Ishikawa (cell line): Measurements from ENCODE around the gene KRT33B.
A peak's percentile ranks its signal among the peaks of the same experiment; 100 is the strongest.

ENCODE experiments used
- CEBPB ChIP-seq: IDR thresholded peaks from 2 replicates; pipeline ENCODE4 v1.6.1; 2012
- EGR1 ChIP-seq: IDR thresholded peaks from 2 replicates; pipeline ENCODE4 v1.6.1; 2012
- EP300 ChIP-seq: IDR thresholded peaks from 2 replicates; pipeline ENCODE4 v1.6.1; 2012; ENCODE audit warnings: borderline replicate concordance
- FOXM1 ChIP-seq: IDR thresholded peaks from 2 replicates; pipeline ENCODE4 v1.6.1; 2012; ENCODE audit warnings: low read depth, borderline replicate concordance
- RAD21 ChIP-seq: IDR thresholded peaks from 2 replicates; pipeline ENCODE4 v1.6.1; 2012; ENCODE audit warnings: low read depth
- TAF1 ChIP-seq: IDR thresholded peaks from 2 replicates; pipeline ENCODE4 v1.6.1; 2012; ENCODE audit warnings: low read depth, mild to moderate bottlenecking
- TCF12 ChIP-seq: IDR thresholded peaks from 2 replicates; pipeline ENCODE4 v1.6.1; 2012; ENCODE audit warnings: low read depth
- TEAD4 ChIP-seq: IDR thresholded peaks from 2 replicates; pipeline ENCODE4 v1.6.1; 2012
- YY1 ChIP-seq: IDR thresholded peaks from 2 replicates; pipeline ENCODE4 v1.6.1; 2012; ENCODE audit warnings: low read depth
- TF ChIP-seq, protein P1 (sequence below): IDR thresholded peaks from 2 replicates; pipeline ENCODE4 v1.6.1; 2012; ENCODE audit warnings: low read depth, mild to moderate bottlenecking
- TF ChIP-seq, protein P2 (sequence below): IDR thresholded peaks from 2 replicates; pipeline ENCODE4 v1.6.1; 2012
- TF ChIP-seq, protein P3 (sequence below): IDR thresholded peaks from 2 replicates; pipeline ENCODE4 v1.6.1; 2012

DNA sequence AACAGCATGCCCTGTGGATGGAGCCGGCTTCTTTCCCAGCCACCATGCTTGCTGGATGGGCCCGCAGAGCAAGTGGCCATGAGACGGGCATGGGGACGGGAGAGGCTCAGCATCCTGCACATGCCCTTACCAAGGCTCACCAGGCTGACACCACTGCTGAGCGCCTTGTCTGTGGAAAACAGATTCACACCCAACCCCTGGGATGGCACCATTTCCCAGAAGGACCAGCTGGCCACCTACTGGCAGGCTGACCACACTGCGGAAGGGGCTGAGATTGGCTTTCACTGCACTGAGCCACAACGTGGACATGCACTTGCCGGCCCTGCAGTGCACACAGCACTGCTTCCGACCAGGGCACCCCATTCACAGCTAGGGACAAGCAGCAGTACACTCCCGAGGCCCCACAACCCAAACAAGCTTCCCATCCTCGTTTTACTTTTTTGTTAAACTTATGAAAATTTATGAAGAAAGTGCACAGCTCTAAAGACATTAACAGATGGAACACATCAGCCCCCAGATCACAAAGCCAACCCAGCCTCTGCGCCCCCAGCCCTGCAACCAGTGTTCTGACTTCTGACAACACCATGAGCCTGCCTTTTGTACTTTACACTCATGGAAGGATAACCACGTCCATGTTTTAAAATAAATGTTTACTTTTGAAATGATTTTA is 40.2 kb downstream of the KRT33B start:
- TF ChIP-seq EP300 (no peak), CEBPB (no peak), TEAD4 (no peak), TCF12 (no peak), RAD21 (peak; percentile 85), EGR1 (no peak), YY1 (no peak), FOXM1 (no peak), TAF1 (no peak)
- TF ChIP-seq, protein P1, sequence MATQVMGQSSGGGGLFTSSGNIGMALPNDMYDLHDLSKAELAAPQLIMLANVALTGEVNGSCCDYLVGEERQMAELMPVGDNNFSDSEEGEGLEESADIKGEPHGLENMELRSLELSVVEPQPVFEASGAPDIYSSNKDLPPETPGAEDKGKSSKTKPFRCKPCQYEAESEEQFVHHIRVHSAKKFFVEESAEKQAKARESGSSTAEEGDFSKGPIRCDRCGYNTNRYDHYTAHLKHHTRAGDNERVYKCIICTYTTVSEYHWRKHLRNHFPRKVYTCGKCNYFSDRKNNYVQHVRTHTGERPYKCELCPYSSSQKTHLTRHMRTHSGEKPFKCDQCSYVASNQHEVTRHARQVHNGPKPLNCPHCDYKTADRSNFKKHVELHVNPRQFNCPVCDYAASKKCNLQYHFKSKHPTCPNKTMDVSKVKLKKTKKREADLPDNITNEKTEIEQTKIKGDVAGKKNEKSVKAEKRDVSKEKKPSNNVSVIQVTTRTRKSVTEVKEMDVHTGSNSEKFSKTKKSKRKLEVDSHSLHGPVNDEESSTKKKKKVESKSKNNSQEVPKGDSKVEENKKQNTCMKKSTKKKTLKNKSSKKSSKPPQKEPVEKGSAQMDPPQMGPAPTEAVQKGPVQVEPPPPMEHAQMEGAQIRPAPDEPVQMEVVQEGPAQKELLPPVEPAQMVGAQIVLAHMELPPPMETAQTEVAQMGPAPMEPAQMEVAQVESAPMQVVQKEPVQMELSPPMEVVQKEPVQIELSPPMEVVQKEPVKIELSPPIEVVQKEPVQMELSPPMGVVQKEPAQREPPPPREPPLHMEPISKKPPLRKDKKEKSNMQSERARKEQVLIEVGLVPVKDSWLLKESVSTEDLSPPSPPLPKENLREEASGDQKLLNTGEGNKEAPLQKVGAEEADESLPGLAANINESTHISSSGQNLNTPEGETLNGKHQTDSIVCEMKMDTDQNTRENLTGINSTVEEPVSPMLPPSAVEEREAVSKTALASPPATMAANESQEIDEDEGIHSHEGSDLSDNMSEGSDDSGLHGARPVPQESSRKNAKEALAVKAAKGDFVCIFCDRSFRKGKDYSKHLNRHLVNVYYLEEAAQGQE, result no peak
- TF ChIP-seq, protein P2, sequence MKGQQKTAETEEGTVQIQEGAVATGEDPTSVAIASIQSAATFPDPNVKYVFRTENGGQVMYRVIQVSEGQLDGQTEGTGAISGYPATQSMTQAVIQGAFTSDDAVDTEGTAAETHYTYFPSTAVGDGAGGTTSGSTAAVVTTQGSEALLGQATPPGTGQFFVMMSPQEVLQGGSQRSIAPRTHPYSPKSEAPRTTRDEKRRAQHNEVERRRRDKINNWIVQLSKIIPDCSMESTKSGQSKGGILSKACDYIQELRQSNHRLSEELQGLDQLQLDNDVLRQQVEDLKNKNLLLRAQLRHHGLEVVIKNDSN, result no peak
- TF ChIP-seq, protein P3, sequence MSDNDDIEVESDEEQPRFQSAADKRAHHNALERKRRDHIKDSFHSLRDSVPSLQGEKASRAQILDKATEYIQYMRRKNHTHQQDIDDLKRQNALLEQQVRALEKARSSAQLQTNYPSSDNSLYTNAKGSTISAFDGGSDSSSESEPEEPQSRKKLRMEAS, result no peak
